ENCODE measurements around the gene CCNF. TPM values are rescaled to one million over a fixed set of nuclear protein-coding genes. Genes with fewer than 3 reads are reported as not detected.

Gene CCNF
- total and polyA plus RNA-seq, 2 of the 8 experiments (the other 6 are each of a cell fraction or from before 2014, with no cell fraction given): 15.4 to 54.3 TPM

DNA sequence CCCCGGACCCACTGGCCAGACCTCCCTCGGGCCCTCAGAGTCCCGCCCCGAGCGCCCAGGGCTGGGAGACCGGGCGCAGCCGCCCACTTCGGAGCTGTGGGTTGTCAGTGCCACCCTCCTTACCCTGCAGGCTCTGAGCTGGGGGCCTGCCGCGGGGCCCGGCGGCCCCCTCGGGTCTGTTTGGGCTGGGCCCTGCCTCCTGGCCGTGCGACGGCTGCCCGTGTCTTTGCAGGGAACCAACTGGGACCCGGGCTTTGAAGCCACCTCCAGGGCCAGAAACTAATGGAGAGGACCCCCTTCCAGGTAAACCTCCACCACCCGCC, 31.1 kb downstream of the CCNF start:
- H3K79me2 ChIP-seq (ENCODE audit: control insufficient read depth in 1 of 2, insufficient read depth in 2 of 2, low read length in 2 of 2): peaks cover 0 to 6% of the 10 kb centered on the region in 2 experiments; a peak in 2 of 4 replicates
- H2BK12ac ChIP-seq (ENCODE audit: low read depth, low read length): no peak overlapping the region
- DNase-seq (ENCODE audit: low read depth in 1 of 2, low spot score in 2 of 2): no peak
- H3K9ac ChIP-seq (replicated peaks in 1 of 4; ENCODE audit: extremely low read depth in 1 of 4, low read depth in 3 of 4, low read length in 3 of 4): peak overlapping the region; percentile 3 to 64 (median 53); a peak in 5 of 7 replicates
- no peak overlapping the region for H2AK5ac ChIP-seq (ENCODE audit: low read depth, low read length)
- peak overlapping the region; percentile 90 to 97 for H3K4me2 ChIP-seq (ENCODE audit: insufficient read depth in 1 of 2, low read depth in 2 of 2, low read length in 2 of 2)
- no peaks in the 10 kb centered on the region for H3K27me3 ChIP-seq (replicated peaks in 1 of 4; ENCODE audit: control insufficient read depth in 3 of 4, extremely low read depth in 1 of 4, insufficient read depth in 3 of 4, low read length in 3 of 4)
- TF ChIP-seq KDM4A (IDR thresholded peaks at IDR 0.05; ENCODE audit: low read depth, low read length, severe bottlenecking) (peak; percentile 6), TCF12 (IDR thresholded peaks at IDR 0.05; ENCODE audit: low read depth, low read length) (no peak), ZNF274 (IDR thresholded peaks at IDR 0.05; ENCODE audit: borderline replicate concordance, extremely low read depth, low read length) (no peak), HDAC6 (IDR thresholded peaks at IDR 0.05; ENCODE audit: low read depth, low read length) (no peak), PHF8 (conservative IDR thresholded peaks at IDR 0.05; ENCODE audit: low read depth, low read length) (no peak), POU5F1 (IDR thresholded peaks at IDR 0.05; ENCODE audit: low read depth, low read length) (no peak), EZH2 (IDR thresholded peaks at IDR 0.05; ENCODE audit: low read depth, low read length, severe bottlenecking) (no peak)
- peaks cover 13% of the 10 kb centered on the region; the same call in 1 of the 2 replicates for H3K23me2 ChIP-seq (ENCODE audit: low read depth, low read length)
- H2BK20ac ChIP-seq (ENCODE audit: low read length): no peak overlapping the region
- no peak for FAIRE-seq
- H3K4me3 ChIP-seq (ENCODE audit: extremely low read depth in 1 of 4, insufficient read depth in 2 of 4, low read depth in 3 of 4, low read length in 4 of 4): peak overlapping the region; percentile 55 to 78 (median 68)
- no peak overlapping the region for H3K56ac ChIP-seq (replicated peaks; ENCODE audit: insufficient read length, low read depth, low read length)
- no peak overlapping the region for H3K4ac ChIP-seq (replicated peaks; ENCODE audit: insufficient read length, low read depth, low read length)
- peaks cover 3 to 20% of the 10 kb centered on the region in 2 experiments for H4K20me1 ChIP-seq (replicated peaks in 1 of 2; ENCODE audit: control insufficient read depth in 1 of 2, insufficient read depth in 2 of 2, low read length in 2 of 2)
- POLR2A ChIA-PET (ENCODE audit: partially characterized antibody): interaction anchor here (0.9 to 2.8 kb wide), 16 partner anchors 8 to 209 kb away, joined by 3 to 21 read pairs (median 5); partner anchors contain the start of genes AMDHD2, ECI1, NTN3 and TBC1D24
- no peak overlapping the region for H2BK15ac ChIP-seq (ENCODE audit: low read length)
- 6% methylated on average over 20 of the region's 20 CpGs; no CpG with 5 or more reads in 1 of the 2 experiments for WGBS, 2 experiments (ENCODE audit: extremely low coverage in 1 of 2, insufficient coverage in 1 of 2, insufficient read length in 1 of 2, insufficient replicate concordance in 2 of 2, low coverage in 1 of 2, low lambda C conversion rate in 2 of 2, missing lambda C conversion rate in 1 of 2)
- H4K8ac ChIP-seq (ENCODE audit: extremely low read depth, insufficient read depth, low read length): no peak overlapping the region; the same call in none of the 2 replicates
- no peak overlapping the region for H3K23ac ChIP-seq (ENCODE audit: insufficient read length)
- no peak overlapping the region for H3K18ac ChIP-seq (ENCODE audit: extremely low read depth, low read length)
- CTCF ChIA-PET (ENCODE audit: partially characterized antibody): interaction anchor here (1.0 to 3.3 kb wide), 8 partner anchors 10 to 693 kb away, joined by 3 to 21 read pairs (median 4); partner anchors contain the start of gene NTN3
- no peak overlapping the region for H2BK120ac ChIP-seq (replicated peaks; ENCODE audit: low read depth, low read length)
- no peak overlapping the region; the same call in 1 of the 2 replicates for H3K27ac ChIP-seq (ENCODE audit: low read depth, low read length)
- H3K36me3 ChIP-seq (ENCODE audit: control insufficient read depth in 2 of 4, insufficient read depth in 4 of 4, low read length in 3 of 4): peaks cover 12 to 34% (median 24%) of the 10 kb centered on the region in 4 experiments; a peak in 7 of 8 replicates
- peaks cover 0 to 18% (median 15%) of the 10 kb centered on the region in 4 experiments; a peak in 6 of 7 replicates for H3K4me1 ChIP-seq (replicated peaks in 1 of 4; ENCODE audit: control insufficient read depth in 3 of 4, insufficient read depth in 4 of 4, low read length in 3 of 4)
- no peak overlapping the region for H4K5ac ChIP-seq (ENCODE audit: insufficient read length, low read depth, low read length)
- peak overlapping the region; percentile 81 for H4K91ac ChIP-seq (replicated peaks; ENCODE audit: insufficient read length, low read length)
- no peak overlapping the region for H2BK5ac ChIP-seq (ENCODE audit: low read depth, low read length)
- H2AFZ ChIP-seq (ENCODE audit: low read length): no peak overlapping the region
- H3K9me3 ChIP-seq (ENCODE audit: insufficient read depth in 2 of 2, low read depth in 1 of 2, low read length in 1 of 2): no peaks in the 10 kb centered on the region
- peaks cover 10% of the 10 kb centered on the region for H3K79me1 ChIP-seq (ENCODE audit: low read depth, low read length)
- no peak overlapping the region for H3K14ac ChIP-seq (ENCODE audit: insufficient read length)
